ENCODE measurements around the gene UBE2J1. TPM values are rescaled to one million over a fixed set of nuclear protein-coding genes. Genes with fewer than 3 reads are reported as not detected.

UBE2J1 gene
- total and polyA plus RNA-seq, 2 experiments from 2014 or later: 42.9 to 44.5 TPM

- no peaks in the 10 kb centered on the region for H3K36me3 ChIP-seq (ENCODE audit: low read depth)
- no peak for DNase-seq
- H3K9me3 ChIP-seq (ENCODE audit: low read depth): no peaks in the 10 kb centered on the region
- H3K9me2 ChIP-seq (ENCODE audit: insufficient read depth): no peaks in the 10 kb centered on the region
- H2AFZ ChIP-seq: no peak overlapping the region
- no peaks in the 10 kb centered on the region for H3K27me3 ChIP-seq (replicated peaks; ENCODE audit: insufficient read depth)
- H3K4me3 ChIP-seq: no peak overlapping the region
- no peaks in the 10 kb centered on the region for H4K20me1 ChIP-seq (ENCODE audit: insufficient read depth)
- H3K27ac ChIP-seq: no peak overlapping the region
- no peak for TF ChIP-seq EZH2 (IDR thresholded peaks at IDR 0.05; ENCODE audit: insufficient read depth, poor library complexity, severe bottlenecking)
- TF ChIP-seq EZH2phosphoT487 (IDR thresholded peaks at IDR 0.05; ENCODE audit: insufficient read depth, low read depth): no peak
- H3K9ac ChIP-seq: no peak overlapping the region
- in situ Hi-C loops (cut with MboI): no loop called here
- no peak overlapping the region for H3K4me2 ChIP-seq (ENCODE audit: unreplicated experiment)
- peaks cover 18% of the 10 kb centered on the region for H3K4me1 ChIP-seq (ENCODE audit: insufficient read depth)
- peaks cover 35% of the 10 kb centered on the region for H3F3A ChIP-seq (ENCODE audit: insufficient read depth)
- peaks cover 16% of the 10 kb centered on the region; the same call in 1 of the 2 replicates for H3K79me2 ChIP-seq (ENCODE audit: insufficient read depth)
Observed at GRCh38 chr6:89317067-89317466, 35.5 kb downstream of the UBE2J1 start.

DNA sequence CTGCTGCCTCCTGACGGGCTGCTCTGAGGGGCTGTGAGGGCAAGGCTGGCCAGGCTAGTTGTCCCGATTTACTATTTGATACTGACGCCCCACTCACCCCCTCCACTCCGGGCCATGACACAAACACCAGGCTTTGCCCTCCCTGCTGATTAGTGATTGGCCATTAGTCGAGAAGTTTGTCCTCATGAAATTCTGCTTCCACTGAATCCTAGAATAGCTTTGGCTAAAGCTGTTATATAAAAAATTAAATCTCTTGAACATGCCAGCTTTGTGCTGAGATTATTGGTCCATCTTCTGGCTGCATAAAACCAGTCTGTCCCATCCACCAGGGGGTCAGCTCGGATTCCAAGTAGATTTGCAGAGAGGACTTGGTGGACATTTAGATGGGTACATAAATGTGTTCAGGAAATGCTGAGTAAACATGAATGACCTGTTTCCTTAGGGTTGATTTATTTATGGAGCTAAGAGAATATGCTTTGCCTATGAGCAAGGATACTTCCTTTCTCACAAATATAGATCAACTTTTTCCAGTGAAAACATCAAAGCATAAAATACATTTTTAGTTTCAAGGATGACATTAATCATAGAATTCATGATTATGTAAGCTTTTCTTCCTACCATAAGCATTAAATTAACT, 37.2 kb downstream of the UBE2J1 start, which contains the start of gene GABRR2:
Gene GABRR2 (minus strand): TSS at position 51 of the 637 bp plus-strand sequence. CDS start 134 bp downstream, outside the sequence.
- Histone ChIP-seq H3K4me1 (ENCODE audit: insufficient read depth) (peaks cover 30% of the 10 kb centered on the region), H3K36me3 (ENCODE audit: low read depth) (no peaks in the 10 kb centered on the region), H3K9me3 (ENCODE audit: low read depth) (no peaks in the 10 kb centered on the region), H2AFZ (no peak within 1 kb of the TSS), H3K27me3 (replicated peaks; ENCODE audit: insufficient read depth) (no peaks in the 10 kb centered on the region), H3K79me2 (ENCODE audit: insufficient read depth) (peaks cover 16% of the 10 kb centered on the region; the same call in 1 of the 2 replicates), H3K9me2 (ENCODE audit: insufficient read depth) (no peaks in the 10 kb centered on the region), H3K27ac (no peak within 1 kb of the TSS), H3F3A (ENCODE audit: insufficient read depth) (peaks cover 40% of the 10 kb centered on the region), H3K4me3 (no peak within 1 kb of the TSS), H4K20me1 (ENCODE audit: insufficient read depth) (no peaks in the 10 kb centered on the region), H3K9ac (no peak within 1 kb of the TSS), H3K4me2 (ENCODE audit: unreplicated experiment) (no peak within 1 kb of the TSS)
- in situ Hi-C loops (cut with MboI): no loop called here
- WGBS, 2 experiments (ENCODE audit: low coverage in 1 of 2, low lambda C conversion rate in 2 of 2, missing lambda C conversion rate in 2 of 2): 93 to 97% methylated on average over 6 of the region's 6 CpGs
- DNase-seq: no peak
- TF ChIP-seq EZH2 (IDR thresholded peaks at IDR 0.05; ENCODE audit: insufficient read depth, poor library complexity, severe bottlenecking): no peak
- TF ChIP-seq EZH2phosphoT487 (IDR thresholded peaks at IDR 0.05; ENCODE audit: insufficient read depth, low read depth): no peak

DNA sequence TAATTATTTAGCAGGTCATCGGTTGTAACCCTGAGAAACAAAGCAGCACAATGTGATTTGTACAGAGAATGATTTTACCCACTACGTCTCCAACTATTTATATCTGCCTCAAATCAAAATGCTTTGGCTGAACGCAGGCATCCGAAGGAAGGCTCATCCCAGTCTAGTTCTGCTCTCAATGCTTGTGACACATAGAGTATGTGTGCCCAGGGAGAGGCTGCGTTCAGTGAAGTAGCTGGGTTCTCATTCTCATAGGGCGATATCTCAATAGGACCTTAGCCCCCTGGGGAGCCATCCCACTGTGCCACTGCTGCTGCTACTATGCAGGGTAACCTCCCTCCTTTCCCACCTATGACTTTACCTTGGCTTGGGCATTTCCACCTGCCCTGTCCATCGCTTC, 37.8 kb downstream of the UBE2J1 start:
- H3K4me1 ChIP-seq (ENCODE audit: insufficient read depth): peaks cover 30% of the 10 kb centered on the region
- in situ Hi-C loops (cut with MboI): no loop called here
- 94 to 97% methylated on average over 7 of the region's 7 CpGs for WGBS, 2 experiments (ENCODE audit: low coverage in 1 of 2, low lambda C conversion rate in 2 of 2, missing lambda C conversion rate in 2 of 2)
- H3K27me3 ChIP-seq (replicated peaks; ENCODE audit: insufficient read depth): no peaks in the 10 kb centered on the region
- no peaks in the 10 kb centered on the region for H4K20me1 ChIP-seq (ENCODE audit: insufficient read depth)
- H3K4me2 ChIP-seq (ENCODE audit: unreplicated experiment): no peak overlapping the region
- peaks cover 40% of the 10 kb centered on the region for H3F3A ChIP-seq (ENCODE audit: insufficient read depth)
- H3K9me3 ChIP-seq (ENCODE audit: low read depth): no peaks in the 10 kb centered on the region
- H3K4me3 ChIP-seq: no peak overlapping the region
- H3K27ac ChIP-seq: no peak overlapping the region
- H3K79me2 ChIP-seq (ENCODE audit: insufficient read depth): peaks cover 11% of the 10 kb centered on the region; the same call in 1 of the 2 replicates
- no peak overlapping the region for H3K9ac ChIP-seq
- no peak for TF ChIP-seq EZH2 (IDR thresholded peaks at IDR 0.05; ENCODE audit: insufficient read depth, poor library complexity, severe bottlenecking)
- no peak for TF ChIP-seq EZH2phosphoT487 (IDR thresholded peaks at IDR 0.05; ENCODE audit: insufficient read depth, low read depth)
- no peak overlapping the region for H2AFZ ChIP-seq
- no peaks in the 10 kb centered on the region for H3K36me3 ChIP-seq (ENCODE audit: low read depth)
- DNase-seq: no peak
- H3K9me2 ChIP-seq (ENCODE audit: insufficient read depth): no peaks in the 10 kb centered on the region

- Histone ChIP-seq H3K4me1 (ENCODE audit: insufficient read depth) (peaks cover 30% of the 10 kb centered on the region), H2AFZ (0 out of 2 replicates have a peak overlapping the region, but pooled peaks have one; percentile 25), H3K4me3 (peak overlapping the region; percentile 3; the same call in 1 of the 2 replicates), H3K79me2 (ENCODE audit: insufficient read depth) (no peaks in the 10 kb centered on the region), H3K27ac (peak overlapping the region; percentile 63), H3K9ac (peak overlapping the region; percentile 32; the same call in 1 of the 2 replicates), H3F3A (ENCODE audit: insufficient read depth) (peaks cover 40% of the 10 kb centered on the region), H3K9me3 (ENCODE audit: low read depth) (no peaks in the 10 kb centered on the region), H3K27me3 (replicated peaks; ENCODE audit: insufficient read depth) (no peaks in the 10 kb centered on the region), H3K4me2 (ENCODE audit: unreplicated experiment) (peak overlapping the region; percentile 46), H3K9me2 (ENCODE audit: insufficient read depth) (no peaks in the 10 kb centered on the region), H4K20me1 (ENCODE audit: insufficient read depth) (no peaks in the 10 kb centered on the region), H3K36me3 (ENCODE audit: low read depth) (no peaks in the 10 kb centered on the region)
- 0 to 5% methylated on average over 1 of the region's 1 CpG for WGBS, 2 experiments (ENCODE audit: low coverage in 1 of 2, low lambda C conversion rate in 2 of 2, missing lambda C conversion rate in 2 of 2)
- in situ Hi-C loops (cut with MboI): no loop called here
- no peak for TF ChIP-seq EZH2phosphoT487 (IDR thresholded peaks at IDR 0.05; ENCODE audit: insufficient read depth, low read depth)
- TF ChIP-seq EZH2 (IDR thresholded peaks at IDR 0.05; ENCODE audit: insufficient read depth, poor library complexity, severe bottlenecking): no peak
- DNase-seq: peak; percentile 98
Observed at GRCh38 chr6:89313006-89313405, 39.5 kb downstream of the UBE2J1 start.
